Panc1 (cell line): ENCODE measurements around the gene CCDC90B. TPM values are rescaled to one million over a fixed set of nuclear protein-coding genes. Genes with fewer than 3 reads are reported as not detected.

Source experiments
- ATAC-seq: fragments of 200-7000 bp; cut with Tn5 transposase; 2 replicates; pipeline ENCODE4 v1.9.1; 2020; ENCODE audit warnings: mild to moderate bottlenecking, moderate library complexity
- BruUV-seq: library from RNA; stranded (reverse); fragments of 400-500 nt; replicated peaks from 2 replicates; lab custom pipeline; 2021; lab: Mats Ljungman, UMichigan
- CTCF ChIA-PET: fragments of 300-600 bp; sonication (Branson Sonifier 250); formaldehyde crosslinking; loops from one replicate; lab custom pipeline; 2022; ENCODE audit warnings: antibody characterized with exemption; lab: Charles Lee
- POLR2A ChIA-PET: fragments of 300-600 bp; sonication (Branson Sonifier 250); formaldehyde crosslinking; loops from one replicate; lab custom pipeline; 2022; ENCODE audit warnings: antibody characterized with exemption; lab: Charles Lee
- DNase-seq: peaks from one replicate; pipeline ENCODE4 v3.0.0-alpha.2; 2010; ENCODE audit warnings: low read depth, low spot score
- H3K27ac ChIP-seq: 2 replicates; pipeline ENCODE4 v1.5.1; 2011; ENCODE audit warnings: mild to moderate bottlenecking, low read length, inconsistent platforms
- H3K27me3 ChIP-seq: fragments of 200-500 bp; sonication (Bioruptor generic); 2 replicates; pipeline ENCODE4 v1.6.0; 2014; ENCODE audit warnings: low read length, inconsistent platforms; ENCODE audit not compliant: control insufficient read depth, insufficient read depth
- H3K36me3 ChIP-seq: fragments of 200-500 bp; sonication (Bioruptor generic); 2 replicates; pipeline ENCODE4 v1.5.1; 2014; ENCODE audit warnings: inconsistent platforms, mild to moderate bottlenecking, low read length, moderate library complexity; ENCODE audit not compliant: control insufficient read depth, insufficient read depth
- H3K4me1 ChIP-seq: 2 replicates; pipeline ENCODE4 v1.5.1; 2011; ENCODE audit warnings: inconsistent platforms, mild to moderate bottlenecking, low read length, moderate library complexity; ENCODE audit not compliant: control insufficient read depth, insufficient read depth
- H3K4me3 ChIP-seq, 2 experiments: 2 replicates each; pipeline ENCODE4 v1.5.1; 2011 to 2012; ENCODE audit warnings: low read depth in 2 of 2, low read length in 2 of 2, mild to moderate bottlenecking in 2 of 2, inconsistent platforms in 1 of 2, moderate library complexity in 1 of 2
- H3K9me3 ChIP-seq: fragments of 200-500 bp; sonication (Bioruptor generic); 2 replicates; pipeline ENCODE4 v1.5.1; 2014; ENCODE audit warnings: low read depth, mild to moderate bottlenecking, inconsistent platforms, low read length, moderate library complexity; ENCODE audit not compliant: control insufficient read depth, insufficient read depth
- POLR2AphosphoS5 ChIP-seq: IDR thresholded peaks from 2 replicates; pipeline ENCODE4 v1.6.1; 2012; ENCODE audit warnings: mild to moderate bottlenecking, low read depth, low read length, moderate library complexity
- SIN3A ChIP-seq: IDR thresholded peaks from 2 replicates; pipeline ENCODE4 v1.6.1; 2012; ENCODE audit warnings: low read depth, mild to moderate bottlenecking, low read length, moderate library complexity, borderline replicate concordance; ENCODE audit not compliant: insufficient read depth
- TCF7L2 ChIP-seq: IDR thresholded peaks from 2 replicates; pipeline ENCODE4 v1.6.1; 2011; ENCODE audit warnings: mild to moderate bottlenecking, low read depth, low read length, inconsistent platforms
- in situ Hi-C: cut with HindIII; loops from 2 replicates; pipeline ENCODE4 v1.10.0; 2016; ENCODE audit warnings: low sequenced_read_pairs, low pct_unique_long_range_greater_than_20kb
- intact Hi-C: fragments of 100-400 bp; cut with micrococcal nuclease; formaldehyde crosslinking; loops from one replicate; pipeline ENCODE4 v1.10.0; 2022; ENCODE audit not compliant: unreplicated experiment
- total RNA-seq: library from RNA; stranded (reverse); gene quantifications from one replicate; pipeline ENCODE4 v1.2.1, GENCODE V29; 2021; ENCODE audit not compliant: unreplicated experiment
- TF ChIP-seq, protein P1 (sequence below), 2 experiments: IDR thresholded peaks; 2 replicates each; pipeline ENCODE4 v1.6.1; 2011 to 2012; ENCODE audit warnings: low read depth in 2 of 2, control low read depth in 1 of 2, low read length in 1 of 2, mild to moderate bottlenecking in 1 of 2, moderate library complexity in 1 of 2; ENCODE audit not compliant: insufficient read depth in 1 of 2
- TF ChIP-seq, protein P2 (sequence below): fragments of 450-650 bp; IDR thresholded peaks from 2 replicates; pipeline ENCODE4 v1.5.1; 2017; ENCODE audit warnings: mild to moderate bottlenecking

The CCDC90B gene
- total RNA-seq, 1 experiment from 2014 or later, result 41.9 TPM

DNA sequence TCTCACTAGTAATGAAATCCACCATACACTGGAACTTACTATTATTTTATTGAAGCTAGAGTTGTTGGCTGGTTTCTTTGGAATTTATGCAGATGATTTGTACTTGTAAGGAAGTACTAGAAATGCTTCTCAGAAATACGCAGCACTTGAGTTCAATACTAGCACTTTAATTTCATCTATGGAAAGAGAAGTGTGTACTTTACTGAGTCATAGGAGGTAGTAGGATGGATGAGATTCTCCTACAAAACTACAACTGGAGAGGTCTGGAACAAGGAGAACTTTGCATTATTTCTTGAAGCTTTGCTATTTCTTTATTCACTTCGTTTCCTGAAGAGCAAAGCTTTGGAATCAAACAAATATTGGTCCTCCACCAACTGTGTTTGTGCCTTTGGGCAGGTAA lies 44.1 kb upstream of the CCDC90B start:
- no peak for DNase-seq
- Histone ChIP-seq H3K4me3 (no peak overlapping the region), H3K4me1 (no peaks in the 10 kb centered on the region), H3K9me3 (no peaks in the 10 kb centered on the region), H3K36me3 (no peaks in the 10 kb centered on the region), H3K27me3 (no peaks in the 10 kb centered on the region), H3K27ac (no peak overlapping the region)
- BruUV-seq, result no TSS peak
- TF ChIP-seq POLR2AphosphoS5 (no peak), SIN3A (no peak), TCF7L2 (no peak)
- TF ChIP-seq, protein P1, sequence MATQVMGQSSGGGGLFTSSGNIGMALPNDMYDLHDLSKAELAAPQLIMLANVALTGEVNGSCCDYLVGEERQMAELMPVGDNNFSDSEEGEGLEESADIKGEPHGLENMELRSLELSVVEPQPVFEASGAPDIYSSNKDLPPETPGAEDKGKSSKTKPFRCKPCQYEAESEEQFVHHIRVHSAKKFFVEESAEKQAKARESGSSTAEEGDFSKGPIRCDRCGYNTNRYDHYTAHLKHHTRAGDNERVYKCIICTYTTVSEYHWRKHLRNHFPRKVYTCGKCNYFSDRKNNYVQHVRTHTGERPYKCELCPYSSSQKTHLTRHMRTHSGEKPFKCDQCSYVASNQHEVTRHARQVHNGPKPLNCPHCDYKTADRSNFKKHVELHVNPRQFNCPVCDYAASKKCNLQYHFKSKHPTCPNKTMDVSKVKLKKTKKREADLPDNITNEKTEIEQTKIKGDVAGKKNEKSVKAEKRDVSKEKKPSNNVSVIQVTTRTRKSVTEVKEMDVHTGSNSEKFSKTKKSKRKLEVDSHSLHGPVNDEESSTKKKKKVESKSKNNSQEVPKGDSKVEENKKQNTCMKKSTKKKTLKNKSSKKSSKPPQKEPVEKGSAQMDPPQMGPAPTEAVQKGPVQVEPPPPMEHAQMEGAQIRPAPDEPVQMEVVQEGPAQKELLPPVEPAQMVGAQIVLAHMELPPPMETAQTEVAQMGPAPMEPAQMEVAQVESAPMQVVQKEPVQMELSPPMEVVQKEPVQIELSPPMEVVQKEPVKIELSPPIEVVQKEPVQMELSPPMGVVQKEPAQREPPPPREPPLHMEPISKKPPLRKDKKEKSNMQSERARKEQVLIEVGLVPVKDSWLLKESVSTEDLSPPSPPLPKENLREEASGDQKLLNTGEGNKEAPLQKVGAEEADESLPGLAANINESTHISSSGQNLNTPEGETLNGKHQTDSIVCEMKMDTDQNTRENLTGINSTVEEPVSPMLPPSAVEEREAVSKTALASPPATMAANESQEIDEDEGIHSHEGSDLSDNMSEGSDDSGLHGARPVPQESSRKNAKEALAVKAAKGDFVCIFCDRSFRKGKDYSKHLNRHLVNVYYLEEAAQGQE (IDR thresholded peaks at IDR 0.05; ENCODE audit: insufficient read depth in 1 of 2, low read depth in 2 of 2, low read length in 1 of 2), result no peak
- TF ChIP-seq, protein P2, sequence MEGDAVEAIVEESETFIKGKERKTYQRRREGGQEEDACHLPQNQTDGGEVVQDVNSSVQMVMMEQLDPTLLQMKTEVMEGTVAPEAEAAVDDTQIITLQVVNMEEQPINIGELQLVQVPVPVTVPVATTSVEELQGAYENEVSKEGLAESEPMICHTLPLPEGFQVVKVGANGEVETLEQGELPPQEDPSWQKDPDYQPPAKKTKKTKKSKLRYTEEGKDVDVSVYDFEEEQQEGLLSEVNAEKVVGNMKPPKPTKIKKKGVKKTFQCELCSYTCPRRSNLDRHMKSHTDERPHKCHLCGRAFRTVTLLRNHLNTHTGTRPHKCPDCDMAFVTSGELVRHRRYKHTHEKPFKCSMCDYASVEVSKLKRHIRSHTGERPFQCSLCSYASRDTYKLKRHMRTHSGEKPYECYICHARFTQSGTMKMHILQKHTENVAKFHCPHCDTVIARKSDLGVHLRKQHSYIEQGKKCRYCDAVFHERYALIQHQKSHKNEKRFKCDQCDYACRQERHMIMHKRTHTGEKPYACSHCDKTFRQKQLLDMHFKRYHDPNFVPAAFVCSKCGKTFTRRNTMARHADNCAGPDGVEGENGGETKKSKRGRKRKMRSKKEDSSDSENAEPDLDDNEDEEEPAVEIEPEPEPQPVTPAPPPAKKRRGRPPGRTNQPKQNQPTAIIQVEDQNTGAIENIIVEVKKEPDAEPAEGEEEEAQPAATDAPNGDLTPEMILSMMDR, result no peak
- CTCF ChIA-PET, result no interaction called here
- in situ Hi-C loops (no loop called here), intact Hi-C loops (no loop called here)
- POLR2A ChIA-PET, result no interaction called here
- no peak for ATAC-seq

DNA sequence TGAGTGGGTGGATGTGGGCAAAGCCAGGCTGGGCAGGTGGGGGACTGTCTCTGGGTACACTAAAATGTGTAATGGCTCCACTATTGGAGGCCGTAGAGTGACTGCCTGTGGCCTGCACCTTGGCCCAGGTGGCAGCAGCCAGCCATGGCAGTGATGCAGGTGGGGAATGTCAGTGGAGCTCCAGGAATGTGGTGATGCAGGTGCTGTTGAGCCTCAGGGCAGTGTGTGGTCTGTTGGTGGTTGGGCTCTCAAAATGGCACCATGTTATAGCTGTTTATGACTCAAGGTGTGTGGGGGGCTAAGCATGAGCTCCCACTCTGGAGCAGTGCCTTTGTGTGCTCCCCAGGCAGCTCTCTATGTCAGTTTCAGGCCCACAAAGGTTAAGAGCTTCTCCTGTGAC lies 40.2 kb upstream of the CCDC90B start:
- no peaks in the 10 kb centered on the region for H3K9me3 ChIP-seq
- ATAC-seq, result no peak
- ChIA-PET CTCF (no interaction called here), POLR2A (no interaction called here)
- DNase-seq, result no peak
- TF ChIP-seq TCF7L2 (no peak), SIN3A (no peak), POLR2AphosphoS5 (no peak)
- TF ChIP-seq, protein P1 (IDR thresholded peaks at IDR 0.05; ENCODE audit: insufficient read depth in 1 of 2, low read depth in 2 of 2, low read length in 1 of 2), result no peak
- TF ChIP-seq, protein P2, result no peak
- no peaks in the 10 kb centered on the region for H3K27me3 ChIP-seq
- H3K4me3 ChIP-seq, result no peak overlapping the region
- H3K36me3 ChIP-seq, result no peaks in the 10 kb centered on the region
- BruUV-seq, result no TSS peak
- H3K27ac ChIP-seq, result no peak overlapping the region
- in situ Hi-C loops (no loop called here), intact Hi-C loops (no loop called here)
- no peaks in the 10 kb centered on the region for H3K4me1 ChIP-seq
